ENCODE data around the gene BABAM2. TPM values are rescaled to one million over a fixed set of nuclear protein-coding genes. Genes with fewer than 3 reads are reported as not detected.

BABAM2 gene
- total RNA-seq, 1 experiment from 2014 or later, result 57.6 TPM

DNA sequence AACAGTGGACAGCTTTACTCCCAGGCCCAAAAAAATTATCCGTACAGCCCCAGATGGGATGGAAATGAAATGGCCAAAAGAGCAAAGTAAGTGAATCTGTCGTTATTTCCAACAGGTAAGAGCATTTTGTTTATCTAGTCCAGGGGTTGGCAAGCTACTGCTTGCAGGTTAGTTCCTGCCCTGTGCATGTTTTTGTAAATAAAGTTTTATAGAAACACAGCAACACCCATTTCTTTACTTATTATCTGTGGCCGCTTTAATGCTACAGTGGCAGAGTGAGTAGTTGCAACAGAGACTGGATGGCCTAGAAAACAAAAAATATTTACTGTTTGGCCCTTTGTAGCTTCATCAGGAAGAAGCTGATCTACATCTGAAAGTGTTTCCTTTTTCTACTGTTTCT, 407.9 kb downstream of the BABAM2 start:
- no peaks in the 10 kb centered on the region for H3K4me1 Mint-ChIP-seq (ENCODE audit: insufficient read depth, unreplicated experiment)
- CTCF ChIA-PET, result interaction anchor here (0.6 to 1.1 kb wide), 4 partner anchors 12 to 570 kb away, joined by 3 to 4 read pairs (median 3); no protein-coding TSS in a partner anchor
- POLR2A ChIA-PET, result interaction anchor here (0.7 to 1.4 kb wide), 5 partner anchors 11 to 92 kb away, joined by 3 to 6 read pairs (median 3); no protein-coding TSS in a partner anchor
- BruUV-seq (replicated peaks), result no TSS peak
- H3K4me3 Mint-ChIP-seq (ENCODE audit: unreplicated experiment), result no peak overlapping the region
- H3K27ac Mint-ChIP-seq (ENCODE audit: low read depth, unreplicated experiment), result no peak overlapping the region
- DNase-seq (ENCODE audit: unreplicated experiment), result no peak
- no peaks in the 10 kb centered on the region for H3K9me3 Mint-ChIP-seq (ENCODE audit: unreplicated experiment)
- TF ChIP-seq, protein P1, sequence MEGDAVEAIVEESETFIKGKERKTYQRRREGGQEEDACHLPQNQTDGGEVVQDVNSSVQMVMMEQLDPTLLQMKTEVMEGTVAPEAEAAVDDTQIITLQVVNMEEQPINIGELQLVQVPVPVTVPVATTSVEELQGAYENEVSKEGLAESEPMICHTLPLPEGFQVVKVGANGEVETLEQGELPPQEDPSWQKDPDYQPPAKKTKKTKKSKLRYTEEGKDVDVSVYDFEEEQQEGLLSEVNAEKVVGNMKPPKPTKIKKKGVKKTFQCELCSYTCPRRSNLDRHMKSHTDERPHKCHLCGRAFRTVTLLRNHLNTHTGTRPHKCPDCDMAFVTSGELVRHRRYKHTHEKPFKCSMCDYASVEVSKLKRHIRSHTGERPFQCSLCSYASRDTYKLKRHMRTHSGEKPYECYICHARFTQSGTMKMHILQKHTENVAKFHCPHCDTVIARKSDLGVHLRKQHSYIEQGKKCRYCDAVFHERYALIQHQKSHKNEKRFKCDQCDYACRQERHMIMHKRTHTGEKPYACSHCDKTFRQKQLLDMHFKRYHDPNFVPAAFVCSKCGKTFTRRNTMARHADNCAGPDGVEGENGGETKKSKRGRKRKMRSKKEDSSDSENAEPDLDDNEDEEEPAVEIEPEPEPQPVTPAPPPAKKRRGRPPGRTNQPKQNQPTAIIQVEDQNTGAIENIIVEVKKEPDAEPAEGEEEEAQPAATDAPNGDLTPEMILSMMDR (IDR thresholded peaks at IDR 0.05; ENCODE audit: unreplicated experiment), result no peak
- intact Hi-C loops (cut with micrococcal nuclease), result no loop called here
- no peaks in the 10 kb centered on the region for H3K27me3 Mint-ChIP-seq (ENCODE audit: insufficient read depth, unreplicated experiment)
- H3K36me3 Mint-ChIP-seq (ENCODE audit: insufficient read depth, unreplicated experiment), result peaks cover 5% of the 10 kb centered on the region

DNA sequence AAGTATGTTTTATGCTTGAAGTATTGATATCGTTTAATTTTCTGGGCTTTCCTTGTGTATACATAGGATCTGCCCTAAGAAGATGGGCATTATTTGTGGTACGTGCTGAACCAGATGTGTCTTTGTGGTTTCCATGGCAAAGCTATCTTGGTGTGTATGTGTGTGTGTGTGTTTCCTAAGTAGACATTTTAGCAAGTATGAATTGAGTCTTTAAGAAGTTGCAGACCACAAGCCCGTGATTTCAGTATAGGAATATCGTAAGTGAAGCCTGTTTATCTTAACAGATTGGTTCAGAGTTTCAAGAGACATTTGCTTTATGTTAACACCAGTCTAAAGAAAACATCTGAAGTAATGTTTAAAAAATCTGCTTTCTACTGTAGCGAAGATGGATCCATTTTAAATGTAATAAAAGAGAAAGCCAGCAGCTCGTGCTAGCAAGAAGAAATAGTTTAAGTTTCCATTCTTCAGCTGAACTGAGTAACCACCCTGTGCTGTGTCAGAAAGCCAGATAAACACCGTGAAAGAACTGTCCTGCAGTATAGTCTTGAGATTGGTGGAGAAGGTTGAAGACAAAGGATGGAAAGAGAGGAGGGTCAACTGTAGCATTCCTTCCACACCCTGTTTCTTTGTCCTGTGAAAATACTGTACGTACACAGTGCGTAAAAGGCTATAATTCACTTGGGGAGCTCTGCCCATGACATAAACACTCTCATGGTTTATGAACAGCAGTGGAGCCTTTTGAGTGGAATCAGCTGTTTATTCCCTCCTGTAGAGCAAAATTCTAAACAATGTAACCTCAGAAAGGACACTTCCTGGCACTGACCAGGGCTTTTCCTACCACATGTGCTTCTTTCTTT, 410.2 kb downstream of the BABAM2 start:
- DNase-seq (ENCODE audit: unreplicated experiment), result no peak
- no TSS peak for BruUV-seq (replicated peaks)
- no peaks in the 10 kb centered on the region for H3K27me3 Mint-ChIP-seq (ENCODE audit: insufficient read depth, unreplicated experiment)
- intact Hi-C loops (cut with micrococcal nuclease), result no loop called here
- TF ChIP-seq, protein P1 (IDR thresholded peaks at IDR 0.05; ENCODE audit: unreplicated experiment), result no peak
- CTCF ChIA-PET, result no interaction called here
- H3K9me3 Mint-ChIP-seq (ENCODE audit: unreplicated experiment), result no peaks in the 10 kb centered on the region
- H3K36me3 Mint-ChIP-seq (ENCODE audit: insufficient read depth, unreplicated experiment), result peaks cover 5% of the 10 kb centered on the region
- no peak overlapping the region for H3K4me3 Mint-ChIP-seq (ENCODE audit: unreplicated experiment)
- POLR2A ChIA-PET, result interaction anchor here (0.6 kb wide), 1 partner anchor 90 kb away, joined by 3 read pairs; no protein-coding TSS in a partner anchor
- no peak overlapping the region for H3K27ac Mint-ChIP-seq (ENCODE audit: low read depth, unreplicated experiment)
- no peaks in the 10 kb centered on the region for H3K4me1 Mint-ChIP-seq (ENCODE audit: insufficient read depth, unreplicated experiment)

DNA sequence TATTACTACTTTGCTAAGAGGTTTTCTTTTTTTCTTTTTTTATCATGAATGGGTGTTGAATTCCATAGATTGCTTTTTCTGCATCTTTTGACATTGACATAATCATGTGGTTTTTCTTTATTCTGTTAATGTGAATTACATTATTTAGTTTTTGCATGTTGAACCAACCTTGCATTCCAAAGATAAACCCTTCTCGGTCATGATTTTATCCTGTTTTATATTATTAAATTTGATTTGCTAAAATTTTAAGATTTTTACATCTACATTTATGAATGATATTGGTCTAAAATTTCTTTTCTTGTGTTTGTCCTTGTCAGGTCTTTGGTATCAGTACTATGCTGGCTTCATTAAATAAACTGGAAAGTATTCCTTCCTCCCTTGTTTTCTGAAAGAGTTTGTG, 414.7 kb downstream of the BABAM2 start:
- no peak for DNase-seq (ENCODE audit: unreplicated experiment)
- TF ChIP-seq, protein P1 (IDR thresholded peaks at IDR 0.05; ENCODE audit: unreplicated experiment), result no peak
- ChIA-PET POLR2A (interaction anchor here (1.3 to 1.4 kb wide), 2 partner anchors 36 to 73 kb away, joined by 4 read pairs; no protein-coding TSS in a partner anchor), CTCF (interaction anchor here (0.8 kb wide), 1 partner anchor 86 kb away, joined by 3 read pairs; no protein-coding TSS in a partner anchor)
- H3K27ac Mint-ChIP-seq (ENCODE audit: low read depth, unreplicated experiment), result no peak overlapping the region
- H3K36me3 Mint-ChIP-seq (ENCODE audit: insufficient read depth, unreplicated experiment), result no peaks in the 10 kb centered on the region
- no peaks in the 10 kb centered on the region for H3K4me1 Mint-ChIP-seq (ENCODE audit: insufficient read depth, unreplicated experiment)
- no TSS peak for BruUV-seq (replicated peaks)
- no peaks in the 10 kb centered on the region for H3K27me3 Mint-ChIP-seq (ENCODE audit: insufficient read depth, unreplicated experiment)
- H3K4me3 Mint-ChIP-seq (ENCODE audit: unreplicated experiment), result no peak overlapping the region
- H3K9me3 Mint-ChIP-seq (ENCODE audit: unreplicated experiment), result no peaks in the 10 kb centered on the region
- intact Hi-C loops (cut with micrococcal nuclease), result no loop called here

DNA sequence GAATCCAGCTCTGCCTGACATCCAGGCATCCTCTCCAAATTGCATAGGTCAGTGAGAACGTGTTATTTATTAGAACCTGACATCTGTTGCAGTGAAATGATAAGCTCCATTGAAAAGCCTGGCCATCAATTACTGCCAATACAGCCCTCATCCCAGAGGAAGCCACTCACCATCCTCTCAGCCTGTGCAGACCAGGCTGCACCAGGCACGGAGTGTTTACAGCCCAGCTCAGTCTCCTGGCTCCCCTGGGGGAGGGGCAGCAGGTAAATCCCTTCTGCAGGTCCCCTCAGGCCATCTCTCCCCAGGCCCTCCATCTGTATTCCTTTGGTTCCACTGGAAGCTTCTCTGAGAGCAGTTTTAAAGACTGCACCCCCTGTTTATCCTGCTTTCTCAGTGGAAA, 419.6 kb downstream of the BABAM2 start:
- Mint-ChIP-seq H3K4me1 (ENCODE audit: insufficient read depth, unreplicated experiment) (no peaks in the 10 kb centered on the region), H3K9me3 (ENCODE audit: unreplicated experiment) (no peaks in the 10 kb centered on the region), H3K27ac (ENCODE audit: low read depth, unreplicated experiment) (no peak overlapping the region), H3K27me3 (ENCODE audit: insufficient read depth, unreplicated experiment) (no peaks in the 10 kb centered on the region), H3K4me3 (ENCODE audit: unreplicated experiment) (no peak overlapping the region), H3K36me3 (ENCODE audit: insufficient read depth, unreplicated experiment) (no peaks in the 10 kb centered on the region)
- POLR2A ChIA-PET, result no interaction called here
- BruUV-seq (replicated peaks), result no TSS peak
- intact Hi-C loops (cut with micrococcal nuclease), result no loop called here
- no peak for DNase-seq (ENCODE audit: unreplicated experiment)
- CTCF ChIA-PET, result interaction anchor here (0.5 to 1.2 kb wide), 4 partner anchors 59 to 940 kb away, joined by 3 to 5 read pairs (median 3); partner anchors contain the start of gene EIF2B4
- TF ChIP-seq, protein P1 (IDR thresholded peaks at IDR 0.05; ENCODE audit: unreplicated experiment), result no peak

Measured in MCF 10A (cell line).